Measurements from ENCODE around the gene CATSPERD.
A peak's percentile ranks its signal among the peaks of the same experiment; 100 is the strongest.

Gene CATSPERD

DNA sequence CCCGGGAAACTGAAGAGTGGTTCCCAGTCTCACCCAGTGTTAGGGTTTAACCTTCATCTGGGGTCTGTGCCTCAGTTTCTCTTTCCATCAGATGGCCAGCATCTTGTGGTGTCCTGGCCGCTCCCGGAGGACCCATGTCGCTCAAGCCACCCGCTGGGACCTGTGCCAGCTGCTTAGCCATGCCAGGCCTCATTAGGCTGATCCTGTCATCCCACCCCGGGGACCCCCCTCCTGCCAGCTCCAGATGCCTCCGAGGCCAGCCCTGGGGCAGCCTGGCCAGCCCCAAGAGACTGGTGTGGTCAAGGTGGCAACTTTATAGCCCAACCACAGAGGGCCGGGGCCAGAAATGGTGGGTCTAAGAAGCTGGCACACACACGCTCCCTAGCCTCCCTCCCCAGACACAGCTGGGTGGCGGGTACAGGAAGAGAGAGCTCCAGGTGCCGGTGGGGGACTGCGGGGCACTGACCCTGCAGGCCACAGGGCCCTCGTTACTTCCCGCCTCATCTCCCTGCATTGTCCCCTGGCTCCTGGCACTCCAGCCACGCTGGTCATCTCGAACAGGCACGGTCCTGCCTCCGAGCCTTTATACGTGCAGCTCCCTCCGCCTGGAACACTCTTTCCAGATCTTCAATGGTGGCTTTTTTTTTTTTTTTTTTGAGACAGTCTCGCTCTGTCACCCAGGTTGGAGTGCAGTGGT is 87.8 kb downstream of the CATSPERD start:
- DNase-seq = no peak

DNA sequence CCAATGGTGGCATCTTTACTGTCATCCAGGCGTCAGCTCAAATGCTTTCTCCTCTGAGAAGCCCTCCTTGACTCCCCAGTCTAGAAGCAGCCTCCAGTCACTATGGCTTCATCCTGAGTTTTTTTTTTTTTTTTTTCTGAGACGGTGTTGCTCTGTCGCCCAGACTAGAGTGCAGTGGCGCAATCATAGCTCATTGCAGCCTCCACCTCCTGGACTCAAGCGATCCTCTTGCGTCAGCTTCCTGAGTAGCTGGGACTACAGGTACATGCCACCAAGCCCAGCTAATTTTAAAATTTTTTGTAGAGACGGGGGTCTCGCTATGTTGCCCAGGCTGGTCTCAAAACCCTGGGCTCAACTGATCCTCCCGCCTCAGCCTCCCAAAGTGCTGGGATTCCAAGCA is 88.6 kb downstream of the CATSPERD start:
- no peak for DNase-seq

DNA sequence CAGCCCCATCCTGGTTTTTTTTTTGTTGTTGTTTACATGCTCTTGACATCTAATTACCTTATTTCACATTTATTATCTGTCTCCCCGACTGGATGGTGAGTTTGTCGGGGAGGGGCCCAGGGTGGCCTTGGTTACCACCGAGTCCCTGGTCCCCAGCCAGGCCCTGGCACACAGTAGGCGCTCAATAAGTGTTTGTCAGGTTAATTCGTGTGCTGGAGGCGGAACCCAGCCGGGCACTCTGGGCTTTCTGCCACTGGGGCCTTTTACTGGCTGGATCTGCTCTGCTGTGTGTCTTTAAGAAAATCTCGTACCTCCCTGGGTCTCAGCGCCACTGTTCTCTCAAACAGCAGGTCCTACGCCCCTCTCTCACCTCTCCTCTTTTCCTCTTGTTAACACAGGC is 89.0 kb downstream of the CATSPERD start:
- DNase-seq = no peak

DNA sequence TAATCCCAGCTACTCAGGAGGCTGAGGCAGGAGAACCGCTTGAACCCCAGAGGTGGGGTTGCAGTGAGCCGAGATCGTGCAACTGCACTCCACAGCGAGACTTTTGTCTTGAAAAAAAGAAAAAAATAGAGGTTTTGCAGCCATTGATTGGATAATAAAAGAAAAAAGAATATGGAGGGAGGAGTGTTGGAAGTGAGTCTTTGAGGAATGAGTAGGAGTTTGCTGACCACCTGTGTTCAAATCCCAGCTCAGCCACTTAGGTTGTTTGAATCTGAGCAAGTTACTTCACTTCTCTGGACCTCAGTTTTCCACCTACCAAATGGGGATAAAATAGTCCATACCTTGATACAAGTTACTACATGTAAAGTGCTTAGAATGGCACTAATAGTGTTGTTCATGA is 90.7 kb downstream of the CATSPERD start:
- no peak for DNase-seq

DNA sequence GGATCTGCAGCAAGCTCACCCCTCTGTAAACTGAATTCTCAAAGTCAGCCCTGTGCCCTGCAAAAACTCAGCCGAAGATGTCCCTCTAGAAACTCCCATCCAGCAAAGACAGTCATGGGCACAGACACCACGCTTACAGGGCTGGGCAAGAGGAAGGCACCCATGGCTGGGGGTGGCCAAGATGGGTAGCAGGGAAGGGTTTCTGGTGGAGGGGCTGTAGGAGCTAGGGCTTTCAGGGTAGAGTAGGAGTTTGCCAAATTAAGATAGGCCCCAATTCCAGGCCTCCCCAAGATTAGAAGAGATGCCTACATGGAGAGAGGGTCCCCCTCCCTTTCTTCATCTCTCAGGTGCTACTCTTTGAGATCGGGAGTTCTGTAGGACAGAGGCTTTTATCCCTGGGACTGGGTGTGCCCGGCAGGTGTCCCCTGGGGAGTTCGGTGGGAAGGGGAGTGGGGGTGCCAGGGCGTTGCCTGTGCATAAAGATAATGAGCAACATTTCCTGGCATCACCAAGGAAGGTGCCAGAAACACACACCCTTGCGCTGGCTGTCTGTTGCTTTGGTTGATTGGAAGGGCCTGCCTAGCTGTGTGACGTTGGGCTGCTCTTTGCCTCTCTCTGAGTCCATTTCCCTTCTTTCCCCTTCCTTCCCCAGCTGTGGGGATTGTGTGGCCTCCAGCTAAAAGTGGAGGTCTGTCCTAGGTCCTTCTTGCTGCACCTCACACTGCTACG is 93.8 kb downstream of the CATSPERD start:
- no peak for DNase-seq

DNA sequence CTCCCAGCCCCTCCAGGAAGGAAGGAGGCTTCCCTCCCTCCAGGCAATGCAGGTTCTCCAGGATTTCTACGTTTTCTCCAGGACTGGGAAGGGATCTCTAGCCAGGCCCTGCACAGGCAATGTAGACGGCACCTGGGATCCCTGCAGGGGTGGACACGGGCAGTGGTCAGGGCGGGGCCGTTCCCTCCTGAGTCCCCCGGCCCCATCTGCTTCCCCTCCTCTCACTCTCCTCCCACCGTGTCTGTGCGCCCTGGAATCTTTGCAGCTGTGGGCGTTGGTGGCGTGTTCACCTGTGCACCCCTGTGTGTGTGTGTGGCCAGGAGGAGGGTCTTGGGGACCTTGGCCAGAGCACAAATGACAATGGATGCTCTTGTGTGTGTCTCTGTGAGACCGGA is 94.4 kb downstream of the CATSPERD start:
- DNase-seq = no peak

DNA sequence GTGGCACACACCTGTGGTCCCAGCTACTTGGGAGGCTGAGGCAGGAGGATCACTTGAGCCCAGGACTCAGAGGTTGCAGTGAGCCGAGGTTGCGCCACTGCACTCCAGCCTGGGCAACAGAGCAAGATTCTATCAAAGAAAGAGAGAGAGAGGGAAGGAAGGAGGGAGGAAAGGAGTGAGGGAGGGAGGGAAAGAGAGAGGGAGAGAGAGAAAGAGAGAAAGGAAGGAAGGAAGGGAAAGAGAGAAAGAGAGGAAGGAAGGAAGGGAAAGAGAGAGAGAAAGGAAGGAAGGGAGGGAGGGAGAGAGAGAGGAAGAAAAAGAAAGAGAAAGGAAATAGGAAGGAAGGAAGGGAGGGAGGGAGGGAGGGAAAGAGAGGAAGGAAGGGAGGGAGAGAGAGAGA is 96.8 kb downstream of the CATSPERD start:
- no peak for DNase-seq

DNA sequence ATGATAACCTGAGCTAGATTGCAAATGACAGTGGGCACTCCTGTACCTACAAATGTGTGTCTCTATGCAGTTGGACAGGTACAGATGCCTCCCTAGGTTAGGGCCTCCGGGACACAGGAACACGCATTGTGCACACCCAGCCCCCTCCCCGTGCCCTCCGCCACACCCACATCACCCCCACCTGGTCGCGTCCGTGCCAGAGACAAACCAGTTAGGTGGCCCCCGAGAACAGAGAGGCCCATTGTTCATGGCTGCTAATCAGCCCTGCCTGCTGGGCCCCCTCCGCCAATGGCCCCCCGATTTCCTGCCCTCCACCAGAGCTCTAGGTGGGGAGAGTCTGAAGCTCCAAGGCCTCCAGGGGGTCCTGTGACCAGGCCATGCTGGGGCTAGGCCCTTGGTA is 98.2 kb downstream of the CATSPERD start:
- no peak for DNase-seq

DNA sequence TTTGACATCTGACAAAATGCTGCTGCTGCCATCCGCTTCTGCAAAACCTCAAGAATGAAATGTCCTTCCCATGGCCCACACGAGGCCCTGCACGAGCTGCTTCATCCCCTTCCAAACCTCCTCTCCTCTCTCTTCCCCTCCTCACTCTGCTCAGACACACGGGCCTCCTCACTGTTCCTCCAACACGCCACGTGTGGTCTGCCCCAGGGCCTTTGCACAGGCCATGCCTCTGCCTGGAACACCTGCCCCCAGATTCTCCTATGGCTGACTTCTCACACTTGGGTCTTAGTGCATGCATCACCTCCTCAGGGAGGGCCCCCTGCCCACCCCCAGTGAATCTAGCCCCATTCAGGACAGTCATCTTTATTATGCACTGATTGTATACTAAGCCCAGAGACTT is 100.3 kb downstream of the CATSPERD start:
- DNase-seq = no peak

DNA sequence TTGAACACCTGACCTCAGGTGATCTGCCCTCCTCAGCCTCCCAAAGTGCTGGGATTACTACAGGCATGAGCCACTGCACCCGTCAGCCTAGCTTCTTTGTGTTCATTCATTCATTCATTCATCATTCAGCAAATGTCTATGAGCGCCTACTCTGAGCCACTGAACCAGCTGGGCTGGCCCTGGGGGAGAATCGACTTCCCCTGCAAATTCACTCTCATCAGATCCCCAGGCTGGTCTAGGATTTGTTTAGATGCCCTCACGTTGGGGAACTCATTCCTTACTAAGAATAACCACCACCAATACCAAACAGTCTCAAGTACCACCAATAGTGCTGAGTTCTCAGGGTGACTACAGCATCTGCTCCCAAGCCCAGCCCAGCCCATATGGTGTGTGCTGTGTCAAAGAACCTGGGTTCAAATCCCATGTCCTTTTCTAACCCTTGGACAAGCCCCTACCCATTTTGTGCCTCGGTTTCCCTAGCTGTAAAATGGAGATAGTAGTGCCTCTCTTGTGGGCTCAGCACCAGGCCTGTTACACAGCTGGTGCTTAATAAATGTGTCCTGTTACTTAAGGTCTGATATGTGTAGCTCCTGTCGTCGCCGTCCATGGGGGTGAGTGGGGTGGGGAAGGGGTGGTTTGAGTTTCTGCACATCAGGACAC is 101.2 kb downstream of the CATSPERD start:
- no peak for DNase-seq

DNA sequence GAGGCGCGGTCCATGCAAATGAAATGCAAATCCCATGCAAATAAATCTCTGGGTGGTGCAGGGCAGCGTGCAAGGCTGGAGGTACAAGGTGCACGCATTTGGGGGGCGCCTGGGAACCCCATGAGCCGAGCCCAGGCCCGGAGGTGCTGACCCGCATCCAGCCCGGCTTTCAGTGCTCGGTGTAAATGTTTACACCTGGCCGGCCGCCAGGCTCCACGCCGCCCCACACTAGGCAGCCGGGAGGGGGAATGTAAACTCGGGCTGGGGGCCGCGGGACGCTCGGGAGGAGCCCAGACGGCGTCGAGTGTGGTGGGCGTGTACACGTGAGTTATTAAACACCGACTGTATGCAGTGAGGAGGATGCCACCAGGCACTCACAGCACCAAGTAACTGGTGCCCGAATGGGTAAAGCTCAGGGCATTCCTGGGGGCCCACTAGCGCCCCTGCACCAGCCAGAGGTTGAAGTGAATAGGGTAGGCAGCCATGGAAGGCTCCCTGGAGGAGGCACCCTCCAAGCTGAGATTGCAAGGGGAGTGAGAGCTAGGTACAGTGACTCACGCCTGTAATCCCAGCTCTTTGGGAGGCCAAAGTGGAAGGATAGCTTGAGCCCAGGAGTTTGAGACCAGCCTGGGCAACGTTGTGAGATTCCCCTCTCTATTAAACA is 101.9 kb downstream of the CATSPERD start:
- no peak for DNase-seq

DNA sequence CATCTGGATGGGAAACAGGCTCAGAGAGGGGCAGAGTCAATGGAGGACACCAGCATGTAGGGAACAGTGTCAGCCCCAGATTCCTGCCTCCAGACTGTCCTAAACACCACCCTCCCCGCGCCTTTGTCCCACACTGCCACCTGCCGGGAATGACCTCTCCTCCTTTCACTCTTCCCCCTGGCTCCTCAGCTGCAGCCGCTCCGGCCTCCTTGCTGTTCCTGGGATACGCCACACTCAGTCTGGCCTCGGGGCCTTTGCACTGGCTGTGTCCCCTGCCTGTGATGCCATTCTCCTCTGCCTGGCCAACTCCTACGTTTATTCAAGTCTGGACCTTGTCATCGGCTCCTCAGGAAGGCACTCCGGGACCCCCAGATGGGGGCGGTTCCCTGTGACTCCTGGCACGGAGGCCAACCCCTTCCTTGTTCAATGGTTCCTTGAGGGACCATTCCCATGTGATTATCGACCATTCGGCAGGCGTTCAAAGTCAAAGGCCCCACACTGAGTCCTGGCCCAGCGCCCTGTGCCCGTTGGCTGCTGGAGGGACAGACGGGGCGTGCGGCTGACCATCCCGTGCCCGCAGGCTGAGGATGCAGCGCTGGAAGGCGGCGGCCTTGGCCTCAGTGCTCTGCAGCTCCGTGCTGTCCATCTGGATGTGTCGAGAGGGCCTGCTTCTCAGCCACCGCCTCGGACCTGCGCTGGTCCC is 103.3 kb downstream of the CATSPERD start:
- DNase-seq = no peak

DNA sequence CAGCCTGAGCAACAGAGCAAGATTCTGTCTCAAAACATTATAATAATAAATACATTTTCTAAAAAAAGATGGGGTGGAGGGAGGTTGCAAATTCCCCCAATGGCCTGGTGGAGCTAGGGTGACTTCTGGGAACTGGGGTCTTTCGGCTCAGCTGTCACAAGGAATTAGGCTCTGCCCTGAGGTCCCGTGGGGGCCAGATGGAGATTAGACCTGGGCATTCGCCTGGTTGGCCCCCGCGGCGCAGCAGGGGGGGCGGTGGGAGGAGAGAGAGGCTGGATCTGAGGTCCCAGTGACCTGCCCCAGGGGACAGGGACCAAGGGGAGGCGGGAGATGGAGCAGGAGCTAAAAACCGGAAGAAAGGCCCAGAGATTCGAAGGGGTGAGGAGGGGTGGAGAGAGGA is 104.3 kb downstream of the CATSPERD start:
- no peak for DNase-seq

DNA sequence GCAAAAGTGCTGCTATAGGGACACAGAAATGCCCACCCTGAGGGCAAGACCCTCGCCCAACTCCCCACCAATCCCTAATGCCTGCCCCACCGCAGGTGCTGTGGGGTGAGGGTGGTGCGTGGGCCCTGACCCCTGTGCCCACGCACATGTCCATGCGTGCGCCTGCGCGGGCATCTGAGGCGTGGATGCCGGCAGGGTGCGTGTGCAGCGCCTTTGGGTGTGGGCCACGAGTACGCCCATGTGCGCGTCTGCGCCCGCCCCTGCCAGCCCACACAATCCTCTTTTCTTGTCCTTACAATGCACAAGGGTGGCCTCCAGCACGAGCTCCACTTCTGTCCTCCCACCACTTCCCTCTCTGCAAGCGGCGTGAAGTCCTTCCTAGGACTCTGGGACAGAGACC is 104.7 kb downstream of the CATSPERD start:
- DNase-seq = no peak

DNA sequence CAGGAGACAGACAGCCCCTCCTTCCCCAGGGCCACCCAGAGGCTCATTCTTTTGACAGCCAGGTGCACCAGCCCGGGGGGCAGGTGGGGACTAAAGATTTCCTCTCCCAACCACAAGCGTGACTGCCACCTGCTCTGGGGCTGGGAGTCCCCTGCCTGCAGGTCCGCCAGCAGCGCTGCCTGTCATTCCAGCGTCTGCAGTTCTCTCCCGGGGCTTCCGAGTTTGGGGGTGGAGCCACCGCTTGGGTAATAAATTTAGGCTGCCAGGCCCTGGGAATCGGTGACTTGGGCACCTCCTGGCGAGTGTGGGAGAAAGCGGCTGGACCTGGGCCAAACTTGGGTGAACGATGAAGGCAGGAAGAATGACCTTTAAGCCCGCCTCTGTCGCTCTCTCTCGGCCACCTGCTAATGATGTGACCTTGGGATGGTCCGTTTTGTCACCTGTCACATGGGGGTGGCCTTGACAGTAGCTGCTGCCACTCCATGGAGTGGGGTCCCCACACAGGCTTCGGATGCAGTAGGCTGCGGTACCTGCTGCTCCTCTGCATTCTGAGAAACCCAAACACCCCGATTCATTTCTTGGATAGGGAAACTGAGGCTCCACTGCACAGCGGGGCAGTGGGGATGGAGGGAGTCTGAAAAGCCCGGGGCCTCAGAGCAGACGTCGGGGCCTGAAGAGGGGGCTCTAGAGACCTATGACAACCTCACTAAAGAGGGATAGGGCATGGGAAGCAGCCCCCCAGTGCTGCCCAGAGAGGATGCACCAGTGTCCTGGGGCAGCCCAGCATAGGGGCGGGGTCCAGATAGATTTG is 106.3 kb downstream of the CATSPERD start:
- DNase-seq = peak; percentile 22 to 26

DNA sequence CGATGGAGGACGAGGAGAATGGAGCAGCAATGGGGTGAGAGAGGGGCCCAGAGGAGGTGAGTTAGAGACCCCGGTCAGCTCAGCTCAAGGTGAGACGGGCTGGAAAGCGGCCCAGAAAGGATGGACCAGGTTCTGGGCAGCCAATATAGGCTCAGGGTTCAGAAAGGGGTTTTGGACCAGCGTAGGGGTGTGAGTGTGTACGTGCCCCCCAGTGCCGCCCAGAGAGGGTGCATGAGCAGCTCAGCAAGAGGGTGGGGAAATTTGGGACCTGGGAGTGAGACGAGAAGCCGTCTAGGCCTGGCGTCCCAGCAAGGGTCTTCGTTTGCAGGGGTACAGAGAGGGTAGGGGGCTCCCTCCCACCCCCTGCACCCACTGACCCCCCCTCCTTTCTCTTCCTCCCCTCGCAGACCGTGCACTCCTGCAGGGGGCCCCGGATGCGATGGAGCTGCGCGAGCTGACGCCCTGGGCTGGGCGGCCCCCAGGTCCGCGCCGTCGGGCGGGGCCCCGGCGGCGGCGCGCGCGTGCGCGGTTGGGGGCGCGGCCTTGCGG is 107.0 kb downstream of the CATSPERD start:
- no peak for DNase-seq

DNA sequence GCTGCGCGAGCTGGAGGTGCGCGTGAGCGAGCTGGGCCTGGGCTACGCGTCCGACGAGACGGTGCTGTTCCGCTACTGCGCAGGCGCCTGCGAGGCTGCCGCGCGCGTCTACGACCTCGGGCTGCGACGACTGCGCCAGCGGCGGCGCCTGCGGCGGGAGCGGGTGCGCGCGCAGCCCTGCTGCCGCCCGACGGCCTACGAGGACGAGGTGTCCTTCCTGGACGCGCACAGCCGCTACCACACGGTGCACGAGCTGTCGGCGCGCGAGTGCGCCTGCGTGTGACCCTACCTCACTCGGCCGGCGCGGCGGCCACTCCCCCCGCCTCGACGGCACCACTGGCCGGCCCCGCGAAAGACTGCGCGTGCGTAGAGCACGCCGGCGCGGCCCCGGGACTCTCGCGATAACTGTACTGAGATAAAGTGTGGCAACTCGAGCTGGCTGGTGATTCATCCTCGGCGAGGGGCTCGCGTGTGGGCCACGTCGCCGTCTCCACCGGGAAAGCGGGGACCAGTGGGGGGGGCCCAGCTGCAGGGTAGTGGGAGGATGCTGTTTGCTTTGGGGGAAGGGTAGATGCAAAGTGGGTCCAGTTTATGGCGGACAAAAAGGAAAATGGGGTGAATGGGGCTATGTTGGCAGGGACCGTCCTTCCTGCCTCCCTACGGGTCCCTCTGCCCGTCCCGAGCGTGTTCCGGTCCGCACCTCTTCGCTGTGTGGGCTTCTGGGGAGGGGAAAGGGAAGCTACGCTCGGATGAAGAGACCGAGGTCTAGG is 107.6 kb downstream of the CATSPERD start:
- DNase-seq = peak; percentile 94

Data from CD4-positive, alpha-beta T cell treated with Interleukin-1 beta for 1 hour (primary cell).